RWPE2 (cell line): ENCODE data around the gene BRD1.

Experiments used
- ATAC-seq: fragments of 200-7000 bp; cut with Tn5 transposase; 3 replicates; pipeline ENCODE4 v1.9.1; 2021; ENCODE audit warnings: low read depth
- DNase-seq: peaks from one replicate; pipeline ENCODE4 v3.0.0-alpha.2; 2020; ENCODE audit warnings: low spot score
- H3K27ac ChIP-seq: fragments of 450-650 bp; 2 replicates; pipeline ENCODE4 v1.5.1; 2017; ENCODE audit warnings: mild to moderate bottlenecking; ENCODE audit not compliant: poor library complexity, severe bottlenecking
- H3K27me3 ChIP-seq: fragments of 250-450 bp; sonication (Bioruptor Pico); 2 replicates; pipeline ENCODE4 v1.5.1; 2021; ENCODE audit warnings: mild to moderate bottlenecking, moderate library complexity; ENCODE audit not compliant: insufficient read depth, poor library complexity, severe bottlenecking
- H3K36me3 ChIP-seq: fragments of 250-450 bp; sonication (Bioruptor Pico); 2 replicates; pipeline ENCODE4 v1.5.1; 2020; ENCODE audit warnings: low read depth, mild to moderate bottlenecking, moderate library complexity
- H3K4me1 ChIP-seq: fragments of 250-450 bp; sonication (Bioruptor Pico); 2 replicates; pipeline ENCODE4 v1.5.1; 2021; ENCODE audit warnings: mild to moderate bottlenecking, moderate library complexity; ENCODE audit not compliant: insufficient read depth, poor library complexity, severe bottlenecking
- H3K4me3 ChIP-seq: fragments of 250-450 bp; sonication (Bioruptor Pico); 2 replicates; pipeline ENCODE4 v1.5.1; 2021; ENCODE audit warnings: mild to moderate bottlenecking, moderate library complexity; ENCODE audit not compliant: severe bottlenecking
- H3K9me3 ChIP-seq: fragments of 250-450 bp; sonication (Bioruptor Pico); 2 replicates; pipeline ENCODE4 v1.5.1; 2021; ENCODE audit warnings: mild to moderate bottlenecking, moderate library complexity; ENCODE audit not compliant: severe bottlenecking
- TF ChIP-seq, protein P1 (sequence below): fragments of 450-650 bp; IDR thresholded peaks from one replicate; pipeline ENCODE4 v1.5.1; 2017; ENCODE audit warnings: mild to moderate bottlenecking, moderate library complexity; ENCODE audit not compliant: poor library complexity, severe bottlenecking

Gene BRD1

DNA sequence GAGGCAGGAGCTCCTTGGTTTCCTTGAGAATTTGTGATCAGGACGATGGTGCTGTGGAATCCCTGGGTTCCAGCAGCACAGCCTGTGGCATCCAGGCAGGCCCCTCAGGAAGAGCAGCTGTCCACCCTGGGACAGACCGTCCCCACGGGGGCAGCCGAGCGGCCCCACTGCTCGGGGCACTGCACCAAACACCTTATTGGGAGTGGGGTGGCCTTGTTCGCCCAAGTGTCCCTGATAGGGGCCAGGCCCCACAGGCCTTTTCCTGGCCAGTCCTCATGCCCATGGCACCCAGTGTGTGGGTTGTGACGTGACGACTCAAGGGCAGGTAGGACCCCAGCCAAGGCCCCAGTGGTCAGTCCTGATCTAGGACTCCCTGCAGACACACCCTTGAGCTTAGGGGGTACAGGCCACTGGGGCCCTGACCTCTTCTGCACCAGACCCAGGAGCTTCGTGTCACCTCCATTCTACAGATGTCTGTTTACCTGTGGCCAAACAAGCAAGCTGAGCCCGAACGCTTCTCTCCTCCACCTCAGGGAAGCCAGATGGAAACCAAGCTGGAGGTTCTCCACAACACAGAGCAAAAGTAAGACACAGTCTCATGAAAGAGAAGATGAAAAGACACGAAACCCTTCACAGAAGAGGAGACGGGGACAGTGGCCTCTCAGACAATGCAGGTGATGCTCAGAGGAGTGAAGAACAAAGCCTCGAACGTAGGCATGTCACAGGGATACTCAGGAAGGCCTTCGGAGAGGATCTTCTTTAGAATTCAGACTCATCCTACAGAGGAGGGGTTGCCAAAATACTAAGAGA is 1.6 kb upstream of the BRD1 start:
- DNase-seq: no peak
- no peak overlapping the region for H3K27ac ChIP-seq
- H3K27me3 ChIP-seq: no peaks in the 10 kb centered on the region
- no peak for ATAC-seq
- peaks cover 6% of the 10 kb centered on the region for H3K9me3 ChIP-seq
- TF ChIP-seq, protein P1, sequence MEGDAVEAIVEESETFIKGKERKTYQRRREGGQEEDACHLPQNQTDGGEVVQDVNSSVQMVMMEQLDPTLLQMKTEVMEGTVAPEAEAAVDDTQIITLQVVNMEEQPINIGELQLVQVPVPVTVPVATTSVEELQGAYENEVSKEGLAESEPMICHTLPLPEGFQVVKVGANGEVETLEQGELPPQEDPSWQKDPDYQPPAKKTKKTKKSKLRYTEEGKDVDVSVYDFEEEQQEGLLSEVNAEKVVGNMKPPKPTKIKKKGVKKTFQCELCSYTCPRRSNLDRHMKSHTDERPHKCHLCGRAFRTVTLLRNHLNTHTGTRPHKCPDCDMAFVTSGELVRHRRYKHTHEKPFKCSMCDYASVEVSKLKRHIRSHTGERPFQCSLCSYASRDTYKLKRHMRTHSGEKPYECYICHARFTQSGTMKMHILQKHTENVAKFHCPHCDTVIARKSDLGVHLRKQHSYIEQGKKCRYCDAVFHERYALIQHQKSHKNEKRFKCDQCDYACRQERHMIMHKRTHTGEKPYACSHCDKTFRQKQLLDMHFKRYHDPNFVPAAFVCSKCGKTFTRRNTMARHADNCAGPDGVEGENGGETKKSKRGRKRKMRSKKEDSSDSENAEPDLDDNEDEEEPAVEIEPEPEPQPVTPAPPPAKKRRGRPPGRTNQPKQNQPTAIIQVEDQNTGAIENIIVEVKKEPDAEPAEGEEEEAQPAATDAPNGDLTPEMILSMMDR: no peak
- H3K4me1 ChIP-seq: peaks cover 14% of the 10 kb centered on the region
- H3K36me3 ChIP-seq: peaks cover 18% of the 10 kb centered on the region
- H3K4me3 ChIP-seq: no peak overlapping the region

DNA sequence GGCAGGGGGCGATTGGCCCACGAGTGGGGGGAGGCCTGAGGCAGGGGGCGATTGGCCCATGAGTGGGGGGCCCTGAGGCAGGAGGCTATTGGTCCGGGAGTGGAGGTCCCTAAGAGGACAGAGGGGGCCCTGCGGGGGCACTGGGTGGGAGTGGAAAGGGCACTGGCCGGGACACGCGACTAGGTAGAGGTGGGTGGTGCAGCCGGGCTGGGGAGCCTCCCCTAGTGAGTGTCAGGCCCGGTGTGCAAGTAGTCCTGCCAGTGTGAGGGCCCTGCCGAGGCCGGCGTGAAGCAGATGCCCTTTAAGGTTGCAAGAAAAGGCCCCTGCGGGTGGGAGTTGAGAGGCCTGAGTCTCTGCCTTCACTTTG is 909 bp upstream of the BRD1 start:
- peaks cover 6% of the 10 kb centered on the region for H3K9me3 ChIP-seq
- peaks cover 14% of the 10 kb centered on the region for H3K4me1 ChIP-seq
- no peaks in the 10 kb centered on the region for H3K27me3 ChIP-seq
- peaks cover 25% of the 10 kb centered on the region for H3K36me3 ChIP-seq
- H3K4me3 ChIP-seq: no peak overlapping the region
- no peak overlapping the region for H3K27ac ChIP-seq
- DNase-seq (no peak), ATAC-seq (no peak)
- TF ChIP-seq, protein P1: no peak

- Histone ChIP-seq H3K4me3 (peak overlapping the region; percentile 87), H3K27ac (peak overlapping the region; percentile 29), H3K27me3 (no peaks in the 10 kb centered on the region), H3K36me3 (peaks cover 37% of the 10 kb centered on the region), H3K9me3 (peaks cover 6% of the 10 kb centered on the region), H3K4me1 (peaks cover 9% of the 10 kb centered on the region)
- DNase-seq (no peak), ATAC-seq (no peak)
- TF ChIP-seq, protein P1: no peak
Observed at GRCh38 chr22:49827271-49827852, 311 bp downstream of the BRD1 start.

DNA sequence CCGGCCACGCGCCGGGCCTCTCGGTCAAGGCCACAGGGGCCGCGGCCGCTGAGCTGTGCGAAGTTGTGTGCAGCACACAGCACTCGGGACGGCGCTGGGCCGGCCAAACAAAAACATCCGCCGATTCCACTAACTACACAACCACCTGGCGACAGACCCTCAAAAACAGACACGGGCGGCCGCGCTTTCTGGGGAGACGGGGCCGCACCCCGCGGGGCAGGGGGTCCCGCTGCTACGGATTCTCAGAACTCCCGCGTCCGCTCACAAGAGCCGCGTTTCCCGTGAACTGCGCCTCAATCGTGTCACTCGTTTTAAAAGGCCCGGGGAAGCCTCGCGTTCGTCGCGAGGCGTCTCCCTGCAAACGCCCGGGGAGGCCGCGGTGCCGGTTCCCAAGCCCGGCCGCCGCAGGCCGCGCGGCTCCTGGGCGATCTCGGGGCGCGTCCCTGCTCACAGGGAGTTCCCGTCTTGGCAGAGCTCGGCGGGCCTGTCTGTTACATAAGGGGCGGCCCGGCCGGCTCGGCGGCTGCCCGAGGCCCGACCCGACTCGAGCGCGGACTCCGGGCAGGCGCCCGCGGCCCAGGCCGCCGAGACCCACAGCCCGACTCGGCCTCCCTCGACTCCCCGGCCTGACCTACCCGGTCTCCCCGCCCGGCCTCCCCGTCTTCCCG is 936 bp downstream of the BRD1 start:
- DNase-seq (no peak), ATAC-seq (peak; percentile 32; the same call in 2 of the 3 replicates)
- Histone ChIP-seq H3K4me1 (peaks cover 9% of the 10 kb centered on the region), H3K9me3 (peaks cover 6% of the 10 kb centered on the region), H3K36me3 (peaks cover 43% of the 10 kb centered on the region), H3K27me3 (no peaks in the 10 kb centered on the region), H3K27ac (peak overlapping the region; percentile 29), H3K4me3 (peak overlapping the region; percentile 87)
- TF ChIP-seq, protein P1: no peak
